DLD1 (cell line): ENCODE measurements around the gene PRKCB.
"Not testable (repeated sequence)": the region's sequence is repeated elsewhere in the genome, so short reads cannot be mapped to it uniquely, and the experiment has no call there.

Source experiments
- in situ Hi-C: cut with HindIII; loops from 2 replicates; pipeline ENCODE4 v1.10.0; 2017; ENCODE audit warnings: low sequenced_read_pairs

Gene PRKCB

GRCh38 chr16:24029841-24030240 is 194.1 kb downstream of the PRKCB start:
- in situ Hi-C loops: not testable (repeated sequence)

DNA sequence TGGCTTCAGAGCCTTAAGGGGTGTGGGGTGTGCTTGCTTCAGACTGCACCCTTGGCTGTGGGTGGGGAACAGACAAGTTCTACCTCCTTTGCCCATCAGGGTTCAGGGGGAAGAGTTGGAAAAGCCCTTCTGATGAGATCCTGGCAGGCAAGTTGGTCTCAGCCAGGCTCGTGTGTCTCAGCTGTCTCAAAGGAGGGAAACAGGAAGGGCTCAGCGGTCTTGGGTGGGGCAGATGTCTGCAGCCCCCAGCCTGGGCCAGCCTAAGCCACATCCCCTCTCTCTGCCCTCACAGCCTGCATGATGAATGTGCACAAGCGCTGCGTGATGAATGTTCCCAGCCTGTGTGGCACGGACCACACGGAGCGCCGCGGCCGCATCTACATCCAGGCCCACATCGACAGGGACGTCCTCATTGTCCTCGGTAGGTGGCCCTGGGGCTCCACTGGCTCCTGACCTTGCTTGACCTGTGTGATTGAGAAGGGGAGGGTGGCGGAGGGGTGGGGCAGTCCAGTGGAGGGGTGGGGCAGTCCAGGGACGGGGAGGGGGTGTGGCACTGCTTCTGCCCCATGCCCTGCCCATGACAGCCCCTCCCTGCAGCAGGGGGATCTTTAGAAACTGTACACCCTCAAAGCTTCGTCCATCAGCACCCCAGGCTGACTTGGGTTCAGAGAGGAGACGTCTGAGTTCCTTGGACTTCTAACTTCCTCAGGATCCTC is 199.5 kb downstream of the PRKCB start:
- in situ Hi-C loops: loop anchor here (5.0 kb wide), 1 partner anchor 103 kb away; no protein-coding TSS in a partner anchor

- in situ Hi-C loops: loop anchor here (5.0 kb wide), 1 partner anchor 104 kb away; no protein-coding TSS in a partner anchor
Observed at GRCh38 chr16:24036038-24036543, 200.3 kb downstream of the PRKCB start.

- in situ Hi-C loops: loop anchor here (5.0 kb wide), 1 partner anchor 104 kb away; no protein-coding TSS in a partner anchor
Observed at GRCh38 chr16:24036614-24037013, 200.8 kb downstream of the PRKCB start.

DNA sequence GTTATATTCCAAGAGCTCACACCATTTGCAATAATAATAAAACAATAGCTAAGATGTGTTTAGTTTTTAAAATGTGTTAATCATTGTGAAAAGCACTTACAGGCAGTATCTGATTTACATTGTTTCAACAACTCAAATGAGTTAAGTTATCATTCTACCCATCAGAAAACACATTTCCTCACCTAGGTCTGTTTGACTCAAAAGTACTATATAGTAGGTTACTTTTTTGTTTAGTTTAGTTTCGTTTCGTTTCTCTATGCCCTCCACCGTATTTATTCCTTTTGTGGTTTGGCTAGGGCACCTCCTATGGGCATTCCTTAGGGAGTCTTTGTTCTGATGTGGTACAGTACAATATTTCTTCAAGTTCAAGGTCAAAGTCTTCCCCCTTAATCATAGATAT is 201.6 kb downstream of the PRKCB start:
- in situ Hi-C loops: loop anchor here (5.0 kb wide), 1 partner anchor 105 kb away; no protein-coding TSS in a partner anchor

GRCh38 chr16:24041834-24042631 is 206.2 kb downstream of the PRKCB start:
- in situ Hi-C loops: no loop called here

DNA sequence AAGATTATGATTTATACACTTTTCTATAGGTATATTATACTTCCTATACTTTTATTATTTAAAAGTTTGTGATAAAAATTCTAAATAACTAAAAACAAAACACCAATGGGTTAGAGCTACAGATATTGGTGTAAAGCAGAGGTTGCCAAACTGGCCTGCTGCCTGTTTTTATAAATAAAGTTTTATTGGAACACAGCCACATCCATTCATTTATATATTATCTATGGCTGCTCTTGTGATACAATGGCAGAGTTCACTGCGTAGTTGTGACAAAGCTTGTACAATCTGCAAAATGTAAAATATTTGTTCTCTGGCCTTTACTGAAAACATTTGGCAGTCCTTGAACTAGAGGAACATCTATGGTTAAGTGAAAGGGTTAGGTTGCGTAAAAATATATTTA is 208.7 kb downstream of the PRKCB start:
- in situ Hi-C loops: no loop called here

GRCh38 chr16:24045641-24046040 is 209.9 kb downstream of the PRKCB start:
- in situ Hi-C loops: no loop called here

- in situ Hi-C loops: no loop called here
Observed at GRCh38 chr16:24046442-24046841, 210.7 kb downstream of the PRKCB start.

- in situ Hi-C loops: no loop called here
Observed at GRCh38 chr16:24049113-24049512, 213.3 kb downstream of the PRKCB start.

- in situ Hi-C loops: no loop called here
Observed at GRCh38 chr16:24051125-24051524, 215.3 kb downstream of the PRKCB start.

DNA sequence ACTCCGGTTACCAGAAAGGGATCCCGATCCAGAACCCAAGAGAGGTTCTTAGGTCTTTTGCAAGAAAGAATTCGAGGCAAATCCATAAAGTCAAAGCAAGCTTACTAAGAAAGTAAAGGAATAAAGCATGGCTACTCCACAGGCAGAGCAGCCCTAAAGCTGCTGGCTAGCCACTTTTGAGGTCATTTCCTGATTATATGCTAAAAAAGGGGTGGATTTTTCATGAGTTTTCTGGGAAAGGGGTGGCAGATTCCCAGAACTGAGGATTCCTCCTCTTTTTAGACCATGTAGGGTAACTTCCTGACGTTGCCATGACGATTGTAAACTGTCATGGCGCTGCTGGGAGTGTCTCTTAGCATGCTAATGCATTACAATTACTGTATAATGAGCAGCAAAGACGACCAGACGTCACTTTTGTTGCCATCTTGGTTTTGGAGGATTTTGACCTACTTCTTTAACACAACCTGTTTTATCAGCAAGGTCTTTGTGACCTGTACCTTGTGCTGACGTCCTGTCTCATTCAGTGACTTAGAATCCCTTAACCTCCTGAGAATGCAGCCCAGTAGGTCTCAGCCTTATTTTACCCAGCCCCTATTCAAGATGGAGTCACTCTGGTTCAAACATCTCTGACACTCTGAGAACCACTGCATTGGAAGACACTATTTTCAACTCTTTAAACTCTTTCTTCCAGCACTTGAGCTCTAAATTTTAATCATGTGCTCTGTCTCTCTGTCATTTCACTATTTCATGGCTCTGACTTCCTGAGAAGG is 216.7 kb downstream of the PRKCB start:
- in situ Hi-C loops: no loop called here

GRCh38 chr16:24053099-24053946 is 217.5 kb downstream of the PRKCB start:
- in situ Hi-C loops: no loop called here

- in situ Hi-C loops: no loop called here
Observed at GRCh38 chr16:24054741-24055491, 219.1 kb downstream of the PRKCB start.

- in situ Hi-C loops: no loop called here
Observed at GRCh38 chr16:24062270-24062817, 226.6 kb downstream of the PRKCB start.

DNA sequence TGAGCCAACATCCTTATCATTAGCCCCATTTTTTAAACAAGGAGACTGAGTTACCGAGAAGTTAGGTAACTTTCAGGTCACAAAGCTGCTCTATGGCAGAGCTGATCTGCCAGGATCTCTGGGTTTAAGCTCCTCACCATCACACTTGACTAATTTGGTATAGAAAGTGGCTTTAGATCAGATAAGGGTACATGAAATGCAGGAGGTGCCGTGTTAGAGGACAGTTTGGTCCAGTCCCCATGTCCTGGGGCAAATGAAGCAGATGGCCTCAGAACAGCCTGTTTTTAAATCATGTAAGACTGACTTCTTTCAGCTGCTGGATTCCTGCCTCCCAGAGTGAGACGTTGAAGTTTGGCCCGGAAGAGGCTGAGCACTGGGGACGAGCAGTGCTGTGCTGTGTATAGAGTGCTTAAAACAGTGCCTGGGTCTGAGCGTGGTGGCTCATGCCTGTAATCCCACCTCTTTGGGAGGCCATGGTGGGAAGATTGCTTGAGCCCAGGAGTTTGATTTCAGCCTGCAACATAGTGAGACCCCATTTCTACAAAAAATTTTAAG is 233.3 kb downstream of the PRKCB start:
- in situ Hi-C loops: no loop called here

- in situ Hi-C loops: no loop called here
Observed at GRCh38 chr16:24070851-24071250, 235.1 kb downstream of the PRKCB start.

- in situ Hi-C loops: no loop called here
Observed at GRCh38 chr16:24071666-24072360, 236.0 kb downstream of the PRKCB start.
